Brain pericyte (primary cell): ENCODE measurements around the gene SAMD1.

ENCODE experiments used
- DNase-seq: peaks from one replicate; pipeline ENCODE4 v3.0.0-alpha.2; 2012; ENCODE audit warnings: low read depth, low spot score

The SAMD1 gene

DNA sequence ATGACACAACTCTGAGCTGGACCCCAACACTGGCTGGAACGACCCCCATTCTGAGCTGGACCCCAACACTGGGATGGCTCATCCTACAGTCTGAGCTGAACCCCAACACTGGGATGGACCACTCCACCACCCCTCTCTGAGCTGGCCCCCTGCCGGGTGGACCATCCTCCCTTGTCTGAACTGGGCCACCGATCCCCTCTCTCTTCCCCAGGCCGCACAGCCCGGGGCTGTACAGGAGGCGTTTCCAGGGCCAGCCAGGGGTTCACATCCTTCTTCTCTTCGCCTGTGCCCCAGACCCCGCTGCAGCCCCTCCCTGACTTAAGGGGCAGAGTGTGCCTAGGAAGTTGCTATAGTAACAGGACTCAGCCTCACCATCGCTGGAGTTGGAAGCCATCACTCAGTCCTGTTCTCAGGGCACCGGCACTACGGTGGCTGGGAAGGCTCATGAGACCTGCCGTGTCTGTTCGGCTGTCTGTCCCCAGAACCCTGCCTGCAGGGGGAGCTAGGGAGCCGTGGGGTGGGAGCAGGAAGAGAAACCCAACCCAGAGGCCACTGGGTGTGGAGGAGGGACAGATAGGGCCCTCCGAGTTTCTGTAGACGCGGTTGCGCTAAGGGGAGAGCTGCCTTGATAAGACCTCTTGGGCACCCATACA is 23.3 kb upstream of the SAMD1 start:
- no peak for DNase-seq

DNA sequence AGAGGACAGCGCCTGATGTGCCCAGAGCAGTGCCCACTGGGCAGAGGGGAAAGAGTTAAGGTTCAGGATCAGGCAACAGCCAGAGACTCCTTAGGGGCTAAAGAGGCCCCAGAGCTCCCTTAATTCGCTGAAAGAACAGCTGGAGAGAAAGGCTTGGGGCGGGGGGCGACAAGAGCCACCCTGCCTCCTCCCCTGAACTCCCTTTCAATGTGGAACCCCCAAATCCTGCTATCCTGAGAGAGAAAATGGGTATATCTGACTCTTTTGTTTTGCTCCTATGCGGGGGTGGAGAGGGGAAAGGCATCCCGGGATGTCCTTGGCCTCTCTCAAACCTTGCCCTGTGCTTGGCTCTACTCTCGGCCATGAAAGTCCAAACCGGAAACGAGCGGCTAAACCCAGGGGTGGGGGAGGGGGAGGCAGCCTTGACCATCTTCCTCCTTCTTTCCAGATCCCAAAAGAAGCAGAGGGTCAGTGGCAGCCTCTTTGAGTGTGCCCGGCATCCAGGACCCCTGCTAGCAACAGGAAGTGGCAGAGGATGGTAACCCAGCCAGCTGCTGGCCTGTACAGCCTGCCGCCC is 22.3 kb upstream of the SAMD1 start:
- DNase-seq = no peak

DNA sequence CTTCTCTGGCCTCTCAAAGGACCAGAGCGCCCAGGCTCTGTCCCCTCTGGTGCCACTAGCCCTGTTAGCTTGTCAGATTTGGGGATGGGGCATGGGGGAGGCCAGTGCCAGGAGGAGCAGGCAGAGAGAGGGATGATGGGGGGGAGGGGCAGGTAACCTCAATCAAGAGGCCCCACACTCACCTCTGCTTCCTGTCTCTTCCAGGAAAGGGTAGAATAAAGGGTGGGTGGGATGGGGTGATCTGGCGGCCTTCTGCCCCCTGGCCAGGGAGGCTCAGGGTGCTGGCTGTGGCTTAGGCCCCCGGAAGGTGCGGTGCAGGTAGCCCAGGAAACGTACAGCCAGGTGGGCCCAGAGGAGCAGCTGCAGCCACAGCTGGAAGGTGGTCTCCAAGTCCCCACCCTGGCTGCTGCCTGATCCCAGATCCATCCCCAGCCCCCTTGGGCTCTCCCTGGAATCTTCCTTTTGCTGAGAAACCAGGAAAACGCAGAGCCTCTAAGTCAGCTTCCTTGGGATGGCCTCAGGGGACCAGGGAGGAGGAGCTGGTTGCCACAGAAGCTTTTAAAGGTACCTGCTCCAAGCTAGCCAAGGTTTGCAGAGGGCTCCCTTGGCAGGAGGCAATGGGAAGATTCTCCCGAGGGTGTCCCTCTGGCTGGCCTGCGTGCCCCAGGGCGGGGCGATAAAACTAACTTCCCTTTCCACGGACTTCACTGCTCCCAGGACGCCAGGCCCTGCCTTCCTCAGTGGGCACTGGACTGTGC is 21.7 kb upstream of the SAMD1 start:
- no peak for DNase-seq

DNA sequence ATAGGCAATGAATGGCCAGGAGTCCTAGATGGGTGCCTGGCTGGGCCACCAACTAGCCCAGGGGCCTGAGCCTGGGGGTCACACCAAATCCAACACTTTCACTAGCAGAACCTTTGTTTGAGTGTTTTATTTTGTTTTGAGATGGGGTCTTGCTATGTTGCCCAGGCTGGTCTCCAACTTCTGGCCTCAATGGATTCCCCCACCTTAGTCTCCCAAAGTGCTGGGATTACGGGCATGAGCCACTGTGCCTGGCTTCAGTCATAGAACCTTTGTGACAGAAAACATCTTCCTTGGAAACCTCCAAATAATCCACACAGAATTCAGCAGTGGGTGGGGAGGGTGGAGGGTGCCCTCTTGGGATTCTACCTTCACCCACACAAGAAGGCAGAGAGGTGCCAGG is 20.9 kb upstream of the SAMD1 start:
- no peak for DNase-seq

DNA sequence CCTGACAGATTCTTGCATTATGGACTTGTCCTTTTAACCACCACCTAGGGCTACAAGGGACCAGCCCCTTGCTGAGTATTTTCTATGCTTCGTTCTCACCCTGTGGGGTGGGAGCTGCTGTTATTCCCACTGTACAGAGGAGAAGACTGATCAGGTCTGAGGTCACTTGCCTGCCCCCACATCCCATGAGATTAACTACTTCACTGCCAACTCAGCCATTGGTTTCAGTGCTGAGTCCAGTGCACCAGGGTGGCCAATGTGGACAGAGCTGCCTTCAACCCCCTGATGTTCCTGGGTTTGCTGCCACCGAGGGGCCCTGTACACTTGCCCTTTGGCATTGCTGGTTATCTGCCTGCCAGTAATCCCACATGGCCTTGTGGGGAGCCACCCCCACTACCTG is 20.1 kb upstream of the SAMD1 start:
- DNase-seq = no peak

DNA sequence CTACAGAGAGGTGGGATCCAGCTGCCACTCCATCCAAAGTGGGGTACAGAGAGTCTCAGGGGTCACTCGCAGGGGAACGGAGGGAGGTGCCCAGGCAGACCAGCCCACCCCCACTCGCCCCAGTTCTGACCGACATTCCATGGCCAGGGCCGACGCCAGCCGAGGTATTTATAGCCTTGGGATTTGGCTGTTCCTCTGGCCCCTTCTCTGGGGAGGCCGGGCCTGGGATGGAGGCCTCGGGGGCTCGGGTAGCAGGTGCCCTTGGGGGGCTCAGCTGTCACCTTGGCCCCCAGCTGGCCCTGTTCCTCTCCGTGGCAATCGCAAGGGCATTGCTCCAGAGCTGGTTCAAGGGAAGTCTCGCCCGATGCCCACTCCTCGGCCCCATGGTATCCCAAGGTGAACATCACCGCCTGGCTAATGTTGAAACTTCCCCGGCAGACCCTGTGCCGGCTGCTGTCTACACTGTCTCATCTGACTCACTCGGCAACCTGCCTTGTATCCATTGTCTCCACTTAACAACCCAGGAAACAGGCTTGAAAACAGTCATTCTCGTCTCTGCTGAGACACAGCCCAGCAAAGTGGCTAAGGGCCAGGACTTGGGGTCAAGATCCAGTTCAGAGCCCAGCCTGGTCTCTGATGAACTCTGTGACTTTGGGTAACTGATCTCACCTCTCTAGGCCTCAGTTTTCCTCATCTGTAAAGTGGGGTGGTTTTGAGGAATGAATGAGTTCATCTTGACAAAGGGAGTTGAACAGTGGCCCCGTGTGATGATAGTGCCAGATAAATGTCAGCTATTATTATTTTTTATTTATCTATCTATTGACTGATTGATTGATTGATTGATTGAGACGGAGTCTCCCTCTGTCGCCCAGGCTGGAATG is 17.3 kb upstream of the SAMD1 start:
- DNase-seq = no peak

DNA sequence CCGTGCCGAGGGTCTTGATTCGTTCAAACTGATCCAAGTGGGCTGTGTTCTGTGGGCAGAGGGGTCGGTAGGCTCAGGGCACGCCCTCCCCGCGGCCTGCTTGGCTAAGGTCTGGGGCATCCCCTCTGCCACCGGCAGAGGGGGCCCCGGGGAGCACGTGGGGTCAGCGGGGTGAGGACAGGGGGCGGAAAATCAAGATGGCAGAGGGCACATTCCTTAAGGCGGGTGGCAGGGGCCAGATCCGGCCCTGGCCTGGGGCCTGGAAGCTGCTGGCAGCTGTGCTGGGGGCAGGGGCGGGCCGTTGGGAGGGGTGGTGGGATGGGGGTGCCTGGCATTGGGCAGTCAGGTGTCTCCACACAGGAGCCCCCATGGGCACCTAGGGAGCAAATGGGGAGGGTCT is 16.3 kb upstream of the SAMD1 start:
- no peak for DNase-seq

DNA sequence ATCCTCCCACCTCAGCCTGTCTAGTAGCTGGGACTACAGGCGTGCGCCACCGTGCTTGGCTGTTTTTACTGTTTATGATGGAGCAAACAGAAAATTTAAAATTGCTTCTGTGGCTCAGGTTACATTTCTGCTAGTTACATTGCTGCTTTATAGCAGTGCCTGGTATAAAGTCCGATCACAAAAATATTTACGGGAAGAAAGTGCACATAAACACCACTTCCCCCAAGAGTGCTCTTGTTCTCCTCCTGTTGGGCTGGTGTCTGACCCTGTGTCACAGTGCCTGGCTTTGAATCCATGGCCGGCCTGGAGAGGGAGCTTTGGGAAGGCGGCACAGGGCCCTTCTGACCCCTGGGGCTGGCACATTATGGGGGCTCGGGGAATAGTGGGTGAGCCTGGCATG is 15.1 kb upstream of the SAMD1 start:
- DNase-seq = no peak

DNA sequence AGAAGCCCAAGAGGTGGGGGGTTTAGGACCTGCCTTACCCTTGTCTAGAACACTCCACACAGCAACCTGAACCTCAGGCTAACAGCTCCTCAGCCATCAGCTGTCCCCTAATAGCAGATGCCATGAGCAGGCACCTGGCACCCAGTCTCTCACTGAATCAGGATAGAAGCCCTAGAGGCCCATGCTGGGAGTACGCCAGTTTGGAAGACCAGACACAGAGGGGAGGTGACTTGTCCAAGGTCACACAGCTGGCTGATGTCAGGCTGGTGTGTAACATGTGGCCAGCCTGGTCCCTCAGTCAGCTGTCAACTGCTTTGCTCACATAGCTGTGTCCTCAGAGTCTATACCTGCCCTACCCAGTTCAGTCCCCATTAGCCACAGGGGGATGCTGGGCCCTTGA is 12.8 kb upstream of the SAMD1 start:
- no peak for DNase-seq

DNA sequence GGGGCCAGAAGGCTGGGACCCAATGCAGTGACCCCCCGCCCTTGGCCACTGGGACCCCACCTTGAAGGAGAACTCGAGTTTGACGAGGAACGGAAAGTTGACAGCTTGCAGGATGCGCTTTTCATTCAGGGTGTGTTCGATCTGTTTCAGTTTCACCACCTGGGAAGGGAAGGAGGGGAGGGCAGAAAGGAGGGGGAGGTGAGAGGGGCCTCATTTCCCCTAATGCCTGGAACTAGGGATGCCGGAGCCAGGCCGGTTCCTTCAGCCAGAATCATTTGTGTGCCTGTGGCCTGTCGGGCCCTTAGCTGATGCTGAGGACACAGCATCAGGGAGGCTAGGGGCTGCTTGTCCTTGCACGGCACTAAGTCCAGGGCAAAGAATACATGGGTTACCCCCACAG is 12.2 kb upstream of the SAMD1 start:
- no peak for DNase-seq

DNA sequence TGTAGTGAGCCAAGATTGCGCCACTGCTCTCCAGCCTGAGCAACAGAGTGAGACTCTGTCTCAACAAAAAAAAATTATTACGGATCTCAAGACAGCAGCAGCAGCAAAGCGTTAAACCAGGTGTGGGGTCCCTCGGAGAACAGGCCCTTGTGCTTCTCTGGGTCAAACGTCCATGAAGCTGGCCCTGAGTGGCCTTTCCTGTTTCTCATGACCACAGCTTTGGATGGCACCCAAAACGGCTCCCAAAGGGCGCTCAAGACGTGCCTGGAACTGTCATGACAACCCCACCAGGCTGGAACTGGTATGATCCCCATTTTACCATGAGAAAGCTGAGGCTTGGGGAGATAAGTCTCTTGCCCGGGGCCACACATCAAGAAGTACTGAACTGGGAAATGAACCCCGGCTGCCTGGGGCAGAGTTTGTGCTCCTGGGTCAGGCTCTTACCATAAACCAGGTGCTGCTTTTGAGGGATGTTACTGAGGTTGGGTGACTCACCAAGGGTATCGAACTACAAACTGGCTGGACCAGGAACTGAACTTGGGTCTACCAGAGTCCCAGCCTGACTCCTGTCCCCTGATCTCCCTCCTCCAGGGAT is 11.6 kb upstream of the SAMD1 start:
- DNase-seq = no peak

DNA sequence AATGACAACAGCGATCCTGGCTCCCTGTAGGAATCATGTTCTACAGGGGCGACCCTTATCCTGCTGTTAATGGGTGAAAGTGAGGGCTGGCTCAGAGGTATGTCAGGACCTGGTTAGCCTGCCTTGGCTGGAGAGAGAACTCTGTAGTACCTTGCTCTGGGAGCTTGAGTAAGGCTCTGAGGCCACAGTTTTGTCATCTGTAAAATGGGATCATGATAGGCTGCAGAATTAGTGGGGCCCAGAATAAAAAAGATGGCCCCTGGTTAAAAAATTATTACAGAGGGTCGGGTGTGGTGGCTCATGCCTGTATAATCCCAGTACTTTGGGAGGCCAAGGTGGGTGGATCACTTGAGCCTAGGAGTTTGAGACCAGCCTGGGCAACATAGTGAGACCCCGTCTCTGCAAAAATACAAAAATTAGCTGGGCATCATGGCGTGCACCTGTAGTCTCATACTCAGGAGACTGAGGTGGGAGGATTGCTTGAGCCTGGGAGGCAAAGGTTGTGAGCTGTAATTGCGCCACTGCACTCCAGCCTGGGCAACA is 10.5 kb upstream of the SAMD1 start:
- DNase-seq = no peak

DNA sequence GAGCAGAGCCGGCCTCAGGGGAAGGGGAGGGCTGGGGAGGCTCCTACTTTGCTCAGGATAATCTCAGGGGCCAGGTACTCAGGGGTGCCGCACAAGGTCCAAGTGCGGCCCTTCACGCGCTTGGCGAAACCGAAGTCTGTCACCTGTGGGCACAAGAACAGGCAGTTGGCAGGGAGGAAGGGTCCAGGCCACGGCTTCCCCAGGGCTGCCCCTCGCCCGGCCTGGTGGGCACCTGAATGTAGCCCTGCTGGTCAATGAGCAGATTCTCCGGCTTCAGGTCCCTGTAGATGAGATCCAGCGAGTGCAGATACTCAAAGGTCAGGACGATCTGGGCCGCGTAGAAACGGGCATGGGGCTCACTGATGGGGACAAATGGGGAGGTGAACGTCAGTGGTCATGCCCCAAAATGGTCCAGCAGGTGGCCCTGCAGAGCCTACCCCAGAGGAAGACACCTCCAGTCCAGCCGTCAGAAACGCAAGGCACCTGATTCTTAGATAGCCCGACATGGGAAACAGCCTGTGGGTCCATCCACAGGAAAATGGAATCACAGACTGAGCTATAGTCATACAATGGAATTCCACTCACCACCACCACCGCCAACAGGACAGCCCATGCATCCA is 7.1 kb upstream of the SAMD1 start:
- DNase-seq = no peak

DNA sequence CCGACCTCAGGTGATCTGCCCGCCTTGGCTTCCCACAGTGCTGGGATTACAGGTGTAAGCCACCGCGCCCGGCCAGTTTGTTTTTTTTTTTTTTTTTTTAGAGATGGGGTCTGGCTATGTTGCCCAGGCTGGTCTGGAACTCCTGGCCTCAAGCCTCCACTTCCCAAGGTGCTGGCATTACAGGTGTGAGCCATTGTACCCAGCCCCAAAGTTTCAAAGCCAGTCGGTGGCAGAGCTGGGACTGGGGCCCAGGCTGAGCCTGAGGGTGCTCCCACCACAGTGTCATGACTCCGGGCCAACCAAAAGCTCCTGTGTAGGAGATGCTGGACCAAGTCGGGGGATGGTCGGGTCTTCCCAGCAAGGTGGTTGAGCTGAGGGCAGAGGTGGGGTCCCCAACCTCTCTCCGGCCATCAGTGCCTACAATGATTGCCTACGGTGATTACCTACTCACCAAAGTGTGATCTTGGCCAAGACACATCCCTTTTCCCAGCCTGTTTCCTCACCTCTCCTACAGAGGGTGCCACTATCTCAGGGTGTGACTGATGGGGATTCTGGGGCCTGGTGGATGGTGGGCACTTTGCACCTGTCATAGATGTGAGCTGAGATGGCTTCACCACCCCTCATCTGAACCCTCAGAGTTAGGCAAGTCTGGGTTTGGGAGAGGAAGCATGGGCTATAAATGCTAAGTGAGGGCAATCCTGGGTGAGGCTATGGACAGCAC is 5.9 kb upstream of the SAMD1 start:
- no peak for DNase-seq

DNA sequence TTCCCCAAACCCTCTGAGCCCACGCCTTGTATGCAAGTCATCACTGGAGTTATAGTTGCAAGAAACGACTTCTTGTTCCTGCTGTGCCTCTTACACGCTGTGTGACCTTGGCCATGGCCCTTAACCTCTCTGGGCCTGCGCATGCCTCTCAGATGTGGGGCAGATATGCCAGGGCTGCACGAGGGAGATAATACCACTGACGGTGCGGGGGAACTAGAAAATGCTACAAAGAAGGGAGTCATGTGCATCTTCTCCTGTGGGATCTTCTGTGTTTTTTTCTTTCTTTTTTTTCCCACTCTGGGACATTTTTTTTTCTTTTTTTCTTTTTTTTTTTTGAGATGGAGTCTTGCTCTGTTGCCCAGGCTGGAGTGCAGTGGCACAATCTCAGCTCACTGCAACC is 4.3 kb upstream of the SAMD1 start:
- DNase-seq = no peak

DNA sequence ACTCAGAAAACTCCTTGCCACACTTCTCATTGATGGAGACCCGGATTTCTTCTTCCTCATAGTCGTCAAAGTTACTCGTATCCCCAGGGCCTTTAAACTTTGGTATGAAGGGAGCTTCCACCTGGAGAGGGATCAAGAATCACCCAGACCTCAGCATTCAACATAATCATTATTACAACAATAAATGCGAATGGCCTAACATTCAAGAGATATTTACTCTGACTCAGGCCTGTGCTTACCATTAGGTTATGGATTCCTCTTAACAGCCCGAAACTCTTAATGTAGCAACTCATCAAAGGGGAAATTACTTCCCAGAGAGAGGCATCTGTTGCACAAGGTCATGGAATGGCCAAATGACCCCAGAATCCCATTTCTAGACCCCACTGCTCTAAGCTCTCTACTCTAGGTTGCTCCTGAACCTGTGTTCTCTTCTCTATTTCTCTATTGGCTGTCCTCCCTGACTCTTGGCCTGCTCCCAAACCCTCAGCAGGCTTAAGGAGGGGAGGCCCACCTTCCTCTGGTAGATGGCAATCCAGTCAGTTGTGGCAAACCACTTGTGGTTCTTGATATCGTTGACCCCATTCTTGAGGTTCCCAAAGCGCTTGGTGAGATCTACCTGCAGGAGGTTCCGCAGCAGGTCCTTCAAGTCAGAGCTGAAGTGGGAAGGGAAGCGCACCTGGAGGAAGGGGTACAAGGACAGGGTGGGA is 2.7 kb upstream of the SAMD1 start:
- no peak for DNase-seq

DNA sequence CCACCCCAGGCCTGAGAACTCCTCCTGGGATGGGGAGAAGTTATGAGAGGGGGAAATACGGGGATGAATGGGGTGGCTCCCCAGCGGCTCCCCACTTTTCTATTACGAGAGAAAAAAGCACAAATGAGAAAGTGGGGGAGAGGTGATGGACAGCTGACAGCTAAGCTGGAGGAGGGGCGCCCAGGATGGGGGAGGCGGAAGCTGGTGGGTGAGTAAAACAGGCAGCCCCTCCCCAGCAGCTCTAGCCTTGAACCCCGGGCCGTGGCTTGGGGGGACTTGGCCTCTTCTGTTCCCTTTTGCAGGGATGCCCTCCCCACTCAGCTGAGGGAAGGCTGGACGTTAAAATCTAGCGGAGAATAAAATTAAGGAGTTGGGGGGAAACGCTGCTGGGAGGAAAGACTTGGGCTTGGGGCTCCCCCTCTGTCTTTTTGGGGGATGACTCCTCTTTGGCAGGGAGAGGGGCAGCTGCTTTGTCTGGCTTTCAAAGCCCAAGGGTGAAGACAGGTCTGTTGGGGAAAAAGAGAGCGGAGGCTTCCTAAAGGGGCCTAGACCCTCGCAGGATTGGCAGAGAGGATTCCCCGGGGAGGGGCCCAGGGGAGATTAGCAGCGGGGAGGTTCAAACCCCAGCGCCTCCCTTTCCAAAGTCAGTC is 1.4 kb upstream of the SAMD1 start:
- no peak for DNase-seq

DNA sequence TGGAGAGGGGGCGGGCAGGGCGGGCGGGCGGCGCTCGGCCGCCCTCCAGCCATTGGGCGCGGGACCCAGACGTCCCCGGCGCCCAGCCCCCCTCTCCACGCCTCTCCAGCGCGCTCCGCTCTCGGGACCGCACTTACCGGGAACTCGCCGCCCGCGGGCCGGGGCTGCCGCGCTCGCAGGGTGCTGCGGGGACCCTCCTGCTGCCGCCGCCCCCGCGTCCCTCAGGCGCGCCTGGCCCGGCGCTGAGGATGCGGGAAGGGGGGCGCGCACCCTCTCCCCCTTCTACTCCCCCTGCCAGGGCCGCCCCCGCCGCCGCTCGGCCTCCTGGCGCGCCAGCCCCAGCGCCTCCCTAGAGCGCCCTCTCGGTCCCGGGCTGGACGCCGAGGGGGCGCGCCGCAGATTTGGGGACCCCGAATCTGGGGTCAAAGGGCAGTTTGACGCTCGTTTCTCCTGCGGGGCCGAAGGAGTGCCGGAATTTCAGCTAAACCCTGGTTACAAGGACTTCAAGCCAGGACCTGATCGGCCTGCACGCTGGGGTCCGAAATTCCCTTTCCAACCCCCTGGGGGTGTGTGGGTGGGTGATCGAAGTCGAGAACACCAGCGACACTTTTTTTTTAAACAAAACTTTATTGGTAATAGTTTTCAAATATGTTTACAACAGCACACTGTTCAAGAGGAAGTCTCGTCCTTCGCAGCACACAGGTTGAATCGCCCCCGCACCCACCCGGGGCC is 696 bp upstream of the SAMD1 start:
- no peak for DNase-seq
